GM19238 (cell line): ENCODE measurements around the gene MAGEC1.
"Not testable (repeated sequence)": the region's sequence is repeated elsewhere in the genome, so short reads cannot be mapped to it uniquely, and the experiment has no call there.

Experiments used
- DNase-seq: peaks from one replicate; pipeline ENCODE4 v3.0.0; 2011; ENCODE audit warnings: low spot score; ENCODE audit not compliant: insufficient read length

MAGEC1 gene

GRCh38 chrX:141903400-141904155 lies at the start of gene MAGEC1:
TSS of gene MAGEC1 (plus strand) at chrX:141903894. CDS start at chrX:141905073, 1,179 bp downstream.
- DNase-seq, result no peak

- DNase-seq, result no peak
These were observed 46.2 kb upstream of the MAGEC1 start for GRCh38 chrX:141857479-141857878.

GRCh38 chrX:141879616-141880015 lies 24.1 kb upstream of the MAGEC1 start:
- DNase-seq, result no peak

DNA sequence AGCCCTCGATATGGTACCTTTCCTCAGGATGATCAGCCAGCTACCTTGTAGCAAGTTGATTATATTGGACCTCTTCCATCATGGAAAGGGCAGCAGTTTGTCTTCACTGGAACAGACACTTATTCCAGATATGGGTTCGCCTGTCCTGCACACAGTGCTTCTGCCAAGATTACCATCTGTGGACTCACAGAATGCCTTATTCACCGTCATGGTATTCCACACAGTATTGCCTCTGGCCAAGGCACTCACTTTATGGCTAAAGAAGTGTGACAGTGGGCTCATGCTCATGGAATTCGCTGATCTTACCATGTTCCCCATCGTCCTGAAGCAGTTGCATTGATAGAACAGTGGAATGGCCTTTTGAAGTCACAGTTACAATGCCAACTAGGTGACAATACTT lies 14.9 kb upstream of the MAGEC1 start:
- DNase-seq, result not testable (repeated sequence)

- no peak for DNase-seq
These were observed 9.0 kb upstream of the MAGEC1 start for GRCh38 chrX:141894733-141895132.

- no peak for DNase-seq
These were observed 6.0 kb upstream of the MAGEC1 start for GRCh38 chrX:141897690-141898089.

- no peak for DNase-seq
These were observed 1.3 kb upstream of the MAGEC1 start for GRCh38 chrX:141902366-141902765.

- no peak for DNase-seq
These were observed 568 bp downstream of the MAGEC1 start for GRCh38 chrX:141904262-141904661.

GRCh38 chrX:141917801-141918200 lies 14.1 kb downstream of the MAGEC1 start:
- no peak for DNase-seq

DNA sequence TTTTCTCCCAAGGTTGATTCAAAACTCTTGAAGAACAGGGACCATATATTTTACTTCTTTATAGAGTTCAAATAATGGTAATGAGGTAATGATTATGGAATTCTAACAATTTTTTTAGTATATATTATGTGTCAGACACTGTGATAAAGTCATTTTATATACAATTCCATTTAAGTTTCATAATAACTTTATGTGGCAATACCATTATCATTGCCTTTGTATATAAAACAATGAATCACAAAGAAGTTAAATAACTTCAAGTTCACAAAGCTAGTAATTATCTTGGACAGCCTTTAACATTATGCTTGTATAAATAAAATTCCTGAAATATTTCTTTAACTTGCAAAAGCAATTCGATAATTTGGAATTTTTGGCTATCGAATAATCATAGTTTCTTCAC lies 20.6 kb downstream of the MAGEC1 start:
- no peak for DNase-seq

DNA sequence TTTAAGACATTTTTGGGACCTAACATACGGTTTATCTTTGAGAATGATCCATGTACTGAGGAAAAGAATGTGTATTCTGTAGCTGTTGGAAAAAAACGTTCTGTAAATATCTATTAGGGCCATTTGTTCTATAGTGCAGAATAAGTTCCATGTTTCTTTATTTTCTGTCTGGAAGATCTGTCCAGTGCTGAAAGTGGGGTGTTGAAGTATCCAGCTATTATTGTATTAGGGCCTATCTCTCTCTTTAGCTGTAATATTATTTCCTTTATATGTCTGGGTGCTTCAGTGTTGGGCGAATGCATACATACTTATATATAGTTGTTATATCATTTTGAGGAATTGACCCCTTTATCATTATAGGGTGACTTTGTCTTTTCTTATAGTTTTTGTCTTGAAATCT lies 24.7 kb downstream of the MAGEC1 start:
- DNase-seq, result no peak

DNA sequence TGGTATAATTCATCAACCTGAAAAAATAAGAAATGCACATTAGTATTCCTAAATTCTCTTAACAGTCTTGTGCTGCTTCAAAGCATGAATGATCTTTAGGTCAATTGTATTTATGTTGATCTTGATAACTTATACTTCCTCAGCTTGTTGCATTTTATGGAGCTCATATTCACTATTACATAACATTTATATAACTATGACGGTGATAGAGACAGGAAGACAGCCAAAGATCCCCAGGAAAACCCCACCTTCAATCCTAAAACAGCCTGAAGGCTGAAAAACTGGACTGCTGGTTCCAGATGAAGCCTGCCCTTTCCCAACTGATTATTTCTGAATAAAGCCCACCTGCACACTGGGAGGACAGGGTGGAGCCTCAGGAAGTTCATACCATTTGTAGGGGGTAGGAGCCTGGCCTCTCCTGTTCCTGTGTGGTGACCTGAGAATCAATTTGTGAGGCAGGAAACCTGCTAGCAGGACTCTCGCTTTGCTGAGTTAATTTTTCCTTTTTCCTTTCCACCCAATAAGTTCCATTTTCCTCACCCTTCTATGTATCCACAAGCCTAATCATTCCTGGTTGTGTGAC lies 30.5 kb downstream of the MAGEC1 start:
- DNase-seq, result no peak

DNA sequence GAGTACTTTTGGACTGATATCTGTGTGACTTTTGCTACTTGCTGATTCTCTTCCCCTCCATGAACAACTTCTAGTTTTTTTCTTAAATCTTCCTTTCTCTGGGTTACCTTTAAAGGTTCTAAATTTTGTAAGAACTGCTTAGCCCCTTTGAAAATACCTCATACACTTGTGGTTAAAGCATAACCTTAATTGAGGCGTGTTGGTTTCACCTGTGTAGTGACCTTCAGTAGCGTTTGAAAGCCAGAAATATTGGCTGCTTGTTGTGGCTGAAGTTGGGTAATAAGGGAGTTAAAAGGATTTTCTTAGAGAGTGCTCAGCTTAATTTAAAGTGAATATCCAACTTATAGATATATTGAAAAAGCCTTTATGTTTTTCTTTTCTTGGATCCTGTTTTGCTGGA lies 32.0 kb downstream of the MAGEC1 start:
- no peak for DNase-seq

- no peak for DNase-seq
These were observed 32.4 kb downstream of the MAGEC1 start for GRCh38 chrX:141936080-141936479.

GRCh38 chrX:141941234-141941633 lies 37.5 kb downstream of the MAGEC1 start:
- DNase-seq, result no peak

- DNase-seq, result no peak
These were observed 41.7 kb downstream of the MAGEC1 start for GRCh38 chrX:141945426-141945825.

DNA sequence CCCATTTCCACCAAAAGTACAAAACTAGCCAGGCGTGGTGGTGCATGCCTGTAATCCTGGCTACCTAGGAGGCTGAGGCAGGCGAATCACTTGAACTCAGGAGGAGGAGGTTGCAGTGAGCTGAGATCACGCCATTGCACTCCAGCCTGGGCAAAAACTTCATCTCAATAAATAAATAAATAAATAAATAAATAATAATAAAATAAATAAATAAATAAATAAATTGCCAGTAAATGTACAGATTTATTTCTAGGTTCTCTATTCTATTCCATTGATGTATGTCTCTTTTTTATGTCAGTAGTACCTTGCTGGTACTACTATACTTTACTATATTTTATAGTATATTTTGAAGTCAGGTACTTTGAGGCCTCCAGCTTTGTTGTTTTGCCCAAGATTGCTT lies 43.7 kb downstream of the MAGEC1 start:
- no peak for DNase-seq

- DNase-seq, result no peak
These were observed 48.9 kb downstream of the MAGEC1 start for GRCh38 chrX:141952603-141953002.

GRCh38 chrX:141958675-141959074 lies 55.0 kb downstream of the MAGEC1 start:
- no peak for DNase-seq
